B cell (primary cell): ENCODE results near the gene STK4.

Experiments used
- CTCF ChIP-seq: fragments of 200-600 bp; IDR thresholded peaks from one replicate; pipeline ENCODE4 v1.8.0; 2022; ENCODE audit warnings: antibody characterized with exemption, mild to moderate bottlenecking
- EZH2 ChIP-seq: IDR thresholded peaks from 2 replicates; pipeline ENCODE4 v1.6.1; 2012; ENCODE audit warnings: borderline replicate concordance, low read depth, mild to moderate bottlenecking, moderate library complexity, low read length; ENCODE audit not compliant: insufficient read depth, poor library complexity, severe bottlenecking

DNA sequence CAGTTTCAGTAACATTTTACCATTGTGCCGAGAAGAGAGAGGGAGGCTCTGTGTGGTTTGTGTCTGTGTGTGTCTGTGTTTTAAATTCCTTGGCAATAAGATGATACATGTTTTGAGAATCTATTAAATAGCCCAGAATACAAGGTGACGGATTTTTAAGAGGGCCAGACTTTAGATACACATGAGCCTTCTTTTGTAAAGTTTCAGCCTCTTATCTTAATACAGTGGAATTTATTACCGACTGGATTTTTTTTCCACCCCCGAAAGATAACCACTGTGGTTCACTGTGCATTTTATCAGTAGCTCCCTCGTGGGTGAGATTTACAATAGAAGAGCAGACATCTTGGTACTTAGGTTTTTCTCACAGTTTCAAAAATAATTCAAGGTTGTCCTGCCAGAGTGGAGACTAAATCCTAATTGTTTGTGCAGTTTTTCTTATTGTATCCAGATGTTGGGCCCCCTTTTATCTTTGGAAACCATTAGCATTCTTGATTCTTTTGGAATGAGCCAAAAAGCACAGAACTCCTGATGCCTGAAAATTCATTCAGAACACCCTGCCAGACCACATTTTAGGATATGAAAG is 49.9 kb downstream of the STK4 start:
- TF ChIP-seq EZH2 = no peak
- TF ChIP-seq CTCF = no peak
